NCI-H146 treated with DMSO at 0.1 percent for 48 hours (cell line): ENCODE results near the gene DNAH3.
A peak's percentile ranks its signal among the peaks of the same experiment; 100 is the strongest.
"Not testable (repeated sequence)": the region's sequence is repeated elsewhere in the genome, so short reads cannot be mapped to it uniquely, and the experiment has no call there.

Experiments
- DNase-seq: peaks from one replicate; lab custom pipeline; 2025; ENCODE audit not compliant: unreplicated experiment; lab: John Stamatoyannopoulos, UW

Gene DNAH3

DNA sequence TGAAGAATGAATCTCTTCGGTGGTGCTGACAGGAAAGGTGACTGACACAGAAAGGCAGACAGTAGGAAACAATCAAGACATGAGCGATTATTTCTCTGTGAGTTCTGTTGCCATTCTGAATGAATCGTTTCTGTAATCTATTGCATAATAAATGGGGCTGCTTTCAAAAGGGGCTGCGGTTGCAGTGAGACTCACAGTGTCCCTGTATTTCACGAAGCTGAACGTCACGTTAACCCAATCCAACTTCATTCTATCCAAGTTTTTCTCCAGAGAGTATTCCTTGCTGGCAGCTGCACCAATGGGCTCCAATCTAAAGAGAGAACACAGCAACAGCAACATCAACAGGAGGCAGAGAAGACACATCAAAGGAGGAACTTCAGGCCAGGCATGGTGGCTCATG lies 75.4 kb downstream of the DNAH3 start:
- DNase-seq: no peak

DNA sequence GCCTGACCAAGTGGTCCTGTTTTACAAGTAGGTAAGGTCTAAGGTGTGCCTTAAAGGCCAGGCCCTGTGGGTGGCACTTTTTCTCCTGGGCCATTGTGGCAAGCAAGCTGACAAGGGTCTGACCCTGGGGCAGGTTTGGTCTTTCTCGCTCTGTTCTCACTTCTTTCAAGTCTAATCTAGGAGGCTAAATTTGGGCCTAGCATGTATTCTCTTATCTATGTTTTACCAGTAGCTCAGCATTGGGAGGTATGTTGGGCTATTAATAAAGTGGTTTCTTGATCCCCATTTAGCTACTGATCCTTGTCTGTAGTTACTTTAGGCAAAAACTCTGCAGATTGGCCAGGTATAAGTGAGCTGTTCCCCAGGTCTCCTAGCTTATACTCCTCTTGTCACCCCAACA lies 77.7 kb downstream of the DNAH3 start:
- no peak for DNase-seq

DNA sequence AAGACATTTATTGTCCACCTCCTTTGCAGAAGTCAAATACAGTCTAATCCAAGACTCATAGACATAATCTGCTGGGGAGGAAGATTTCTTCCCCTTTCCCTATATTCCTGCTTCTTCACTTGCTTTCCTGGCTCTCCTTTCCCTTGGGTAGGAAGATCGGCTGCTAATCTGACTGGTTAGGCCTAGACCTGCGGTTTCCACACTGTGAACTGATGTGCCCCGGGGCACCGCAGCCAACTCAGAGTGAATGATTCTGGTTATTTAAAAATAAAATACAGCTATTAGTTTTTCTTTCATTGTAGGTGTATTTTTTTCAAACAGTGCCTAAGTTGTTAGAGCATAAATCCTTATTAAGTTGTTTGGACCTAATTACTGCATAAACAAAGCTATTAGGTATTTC lies 78.9 kb downstream of the DNAH3 start:
- DNase-seq: no peak

DNA sequence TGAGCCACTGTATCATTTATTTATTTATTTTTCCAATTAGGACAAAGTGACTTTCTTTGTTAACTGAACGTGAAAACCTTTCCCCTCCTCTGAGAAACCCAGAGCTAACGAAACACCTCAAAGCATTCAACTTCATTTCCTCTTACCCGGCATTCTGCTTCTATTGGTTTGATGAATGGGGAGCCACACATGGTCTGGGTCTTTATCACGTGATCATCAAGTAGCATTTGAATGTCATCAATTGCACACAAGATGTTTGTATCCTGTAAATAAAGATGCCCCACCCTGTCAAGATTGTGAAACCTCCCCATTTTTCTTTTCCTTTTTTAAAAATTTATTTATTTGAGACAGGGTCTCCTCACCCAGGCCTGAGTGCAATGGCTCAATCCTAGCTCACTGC lies 80.1 kb downstream of the DNAH3 start:
- DNase-seq: no peak

DNA sequence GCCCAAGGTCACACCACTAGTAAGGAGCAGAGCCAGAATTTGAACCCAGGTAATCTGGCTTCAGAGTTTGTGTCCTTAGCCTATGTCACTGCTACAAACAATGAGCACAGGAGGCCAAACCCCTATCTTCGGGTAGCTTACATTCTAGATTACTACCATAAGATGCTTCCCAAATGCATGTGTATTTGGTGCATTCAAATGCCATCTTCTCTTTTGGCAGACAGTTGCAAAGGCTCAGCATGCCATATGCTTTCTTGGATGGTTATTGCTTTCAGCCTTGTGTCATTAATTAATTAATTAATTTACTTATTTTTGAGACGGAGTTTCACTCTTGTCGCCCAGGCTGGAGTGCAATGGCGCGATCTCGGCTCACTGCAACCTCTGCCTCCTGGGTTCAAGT lies 80.7 kb downstream of the DNAH3 start:
- no peak for DNase-seq

DNA sequence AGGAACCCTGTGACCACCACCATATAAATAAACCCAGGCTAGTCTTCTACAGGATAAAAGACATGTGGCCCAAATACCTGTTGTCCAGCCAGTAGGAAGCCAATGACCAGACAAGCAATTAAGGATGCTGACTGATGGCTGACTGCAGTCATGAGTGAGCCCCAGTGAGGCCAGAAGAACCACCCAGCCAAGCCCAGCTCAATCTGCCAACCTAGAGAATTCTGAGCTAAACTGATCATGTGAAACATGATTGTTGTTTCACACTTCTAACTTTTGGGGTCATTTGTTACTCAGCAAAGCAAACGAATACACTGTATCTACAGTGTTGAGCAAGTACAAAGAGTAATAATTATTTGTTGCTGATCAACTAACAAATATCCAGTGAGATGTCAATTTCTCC lies 86.4 kb downstream of the DNAH3 start:
- no peak for DNase-seq

DNA sequence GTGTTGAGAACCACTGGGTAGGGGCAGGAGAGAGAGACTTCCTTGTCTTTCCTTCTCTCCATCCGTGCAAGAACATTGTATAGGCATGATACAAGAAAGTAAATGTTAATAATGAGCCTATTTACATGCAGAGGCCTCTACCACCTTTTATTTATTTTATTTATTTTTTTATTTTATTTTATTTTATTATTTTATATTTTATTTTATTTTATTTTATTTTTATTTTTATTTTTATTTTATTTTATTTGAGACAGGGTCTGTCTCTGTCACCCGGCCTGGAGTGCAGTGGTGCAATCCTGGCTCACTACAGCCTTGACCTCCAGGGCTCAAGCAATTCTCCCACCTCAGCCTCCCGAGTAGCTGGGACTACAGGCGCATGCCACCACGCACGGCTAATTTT lies 87.3 kb downstream of the DNAH3 start:
- DNase-seq: not testable (repeated sequence)

DNA sequence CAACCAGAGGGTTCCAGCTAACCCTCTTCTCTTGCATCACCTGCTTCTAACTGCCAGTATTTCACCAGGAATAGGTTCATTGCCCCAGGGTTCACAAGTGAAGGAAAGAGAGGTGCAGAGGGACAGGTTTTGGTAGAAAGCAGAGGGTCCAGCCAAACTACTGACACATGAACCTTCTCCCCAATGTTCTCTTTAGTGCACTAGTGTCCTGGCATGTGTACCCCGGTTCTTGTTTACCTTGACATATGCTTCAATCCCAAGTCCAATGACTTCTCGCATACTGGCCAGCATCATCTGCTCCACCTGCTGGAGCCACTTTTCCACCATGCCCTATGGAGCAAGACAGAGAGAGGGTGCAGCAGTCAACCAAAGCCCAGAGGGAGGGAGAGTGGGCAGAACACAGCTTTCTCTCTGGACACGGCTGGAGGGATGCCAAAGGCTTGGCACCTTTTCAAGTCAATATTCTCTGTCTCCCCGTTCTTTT lies 90.6 kb downstream of the DNAH3 start:
- DNase-seq: peak; percentile 15

DNA sequence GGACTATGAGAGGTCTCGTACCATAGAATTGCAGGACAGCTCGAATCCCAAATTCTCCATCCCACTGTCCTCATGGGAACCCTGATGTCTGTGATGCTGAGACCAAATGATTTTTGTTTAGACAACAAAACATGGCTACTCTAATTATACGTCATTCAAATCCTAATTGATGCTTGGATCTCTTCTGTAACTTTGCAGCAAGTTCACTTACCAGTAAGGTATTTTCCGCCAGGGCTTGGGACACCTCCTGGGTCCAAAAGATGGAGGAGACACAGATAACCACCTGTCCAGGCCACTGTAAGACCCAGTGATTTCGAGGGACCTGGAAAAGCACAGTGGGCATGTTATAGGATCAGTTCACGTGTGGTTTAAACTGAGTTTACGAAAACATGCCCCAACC lies 92.8 kb downstream of the DNAH3 start:
- no peak for DNase-seq

DNA sequence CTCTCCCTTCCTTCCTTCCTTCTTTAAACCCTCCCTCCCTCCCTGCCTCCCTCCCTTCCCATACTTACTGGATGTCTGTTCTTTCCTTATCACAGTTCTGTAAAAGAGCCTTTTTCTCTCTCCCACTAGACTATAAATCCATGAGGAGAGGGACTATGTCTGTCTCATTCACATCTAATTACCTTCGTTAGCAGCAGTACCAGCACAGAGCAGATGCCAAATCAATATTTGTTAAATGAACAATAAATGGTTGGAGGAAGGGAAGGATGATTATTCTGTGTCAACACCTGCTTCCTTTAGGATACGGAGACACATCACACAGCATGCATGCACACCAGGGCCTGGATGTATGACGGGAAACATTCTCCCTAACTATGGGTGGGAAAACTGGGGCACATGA lies 94.2 kb downstream of the DNAH3 start:
- DNase-seq: peak; percentile 82

DNA sequence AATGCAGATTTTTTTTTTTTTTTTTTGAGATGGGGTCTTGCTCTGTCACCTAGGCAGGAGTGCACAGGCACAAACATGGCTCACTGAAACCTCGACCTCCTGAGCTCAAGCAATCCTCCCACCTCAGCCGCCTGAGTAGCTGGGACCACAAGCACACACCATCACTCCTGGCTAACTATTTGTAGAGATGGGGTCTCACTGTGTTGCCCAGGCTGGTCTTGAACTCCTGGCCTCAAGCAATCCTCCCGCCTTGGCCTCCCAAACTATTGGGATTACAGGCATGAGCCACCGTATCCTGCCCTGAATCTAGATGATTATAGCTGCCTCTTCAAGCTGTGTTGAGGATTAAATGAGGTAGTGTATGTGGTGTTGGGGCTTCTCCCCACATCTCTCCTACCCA lies 94.9 kb downstream of the DNAH3 start:
- DNase-seq: not testable (repeated sequence)

DNA sequence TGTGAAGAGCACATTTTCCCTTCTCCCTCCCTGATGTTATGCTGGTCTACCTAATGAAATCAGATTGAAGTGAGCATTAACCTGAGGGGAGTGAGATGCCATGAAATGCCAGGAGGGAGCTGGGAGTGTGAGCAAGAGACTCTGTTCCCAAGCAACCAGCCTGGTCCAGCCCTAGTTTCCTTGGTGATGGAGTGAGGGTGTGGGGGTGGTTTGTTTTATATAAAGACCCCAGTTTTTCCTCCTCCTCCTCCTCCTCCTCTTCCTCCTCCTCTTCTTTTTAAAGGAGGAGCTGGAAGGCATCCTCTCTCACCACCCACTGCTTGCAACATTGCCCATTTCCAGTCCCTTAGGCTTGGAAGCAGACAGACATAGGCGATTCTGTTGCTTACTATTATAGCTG lies 97.1 kb downstream of the DNAH3 start:
- no peak for DNase-seq

DNA sequence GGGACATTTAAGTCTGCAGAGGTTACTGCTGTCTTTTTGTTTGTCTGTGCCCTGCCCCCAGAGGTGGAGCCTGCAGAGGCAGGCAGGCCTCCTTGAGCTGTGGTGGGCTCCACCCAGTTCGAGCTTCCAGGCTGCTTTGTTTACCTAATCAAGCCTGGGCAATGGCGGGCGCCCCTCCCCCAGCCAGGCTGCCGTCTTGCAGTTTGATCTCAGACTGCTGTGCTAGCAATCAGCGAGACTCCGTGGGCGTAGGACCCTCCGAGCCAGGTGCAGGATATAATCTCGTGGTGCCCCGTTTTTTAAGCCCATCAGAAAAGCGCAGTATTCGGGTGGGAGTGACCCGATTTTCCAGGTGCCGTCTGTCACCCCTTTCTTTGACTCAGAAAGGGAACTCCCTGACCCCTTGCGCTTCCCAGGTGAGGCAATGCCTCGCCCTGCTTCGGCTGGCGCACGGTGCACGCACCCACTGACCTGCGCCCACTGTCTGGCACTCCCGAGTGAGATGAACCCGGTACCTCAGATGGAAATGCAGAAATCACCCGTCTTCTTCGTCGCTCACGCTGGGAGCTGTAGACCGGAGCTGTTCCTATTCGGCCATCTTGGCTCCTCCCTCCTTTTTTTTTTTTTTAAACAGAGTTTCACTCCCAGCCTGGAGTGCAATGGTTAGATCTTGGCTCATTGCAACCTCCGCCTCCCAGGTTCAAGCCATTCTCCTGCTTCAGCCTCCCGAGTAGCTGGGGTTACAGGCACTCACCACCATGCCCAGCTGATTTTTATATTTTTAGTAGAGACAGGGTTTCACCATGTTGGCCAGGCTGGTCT lies 102.3 kb downstream of the DNAH3 start:
- DNase-seq: not testable (repeated sequence)

DNA sequence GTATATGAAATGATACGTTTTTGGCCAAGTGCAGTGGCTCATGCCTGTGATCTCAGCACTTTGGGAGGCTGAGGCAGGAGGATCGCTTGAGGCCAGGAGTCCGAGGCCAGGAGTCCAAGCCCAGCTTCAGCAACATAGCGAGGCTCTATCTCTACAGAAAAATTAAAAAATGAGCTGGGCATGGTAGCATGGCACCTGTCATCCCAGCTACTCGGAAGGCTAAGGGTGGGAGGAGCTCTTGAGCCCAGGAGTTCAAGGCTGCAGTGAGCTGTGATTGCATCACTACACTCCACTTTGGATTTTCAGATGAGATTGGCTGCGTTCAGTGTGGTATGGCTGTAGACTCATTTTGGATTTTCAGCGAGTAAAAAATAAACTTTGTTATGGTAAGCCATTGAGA lies 112.4 kb downstream of the DNAH3 start:
- no peak for DNase-seq

DNA sequence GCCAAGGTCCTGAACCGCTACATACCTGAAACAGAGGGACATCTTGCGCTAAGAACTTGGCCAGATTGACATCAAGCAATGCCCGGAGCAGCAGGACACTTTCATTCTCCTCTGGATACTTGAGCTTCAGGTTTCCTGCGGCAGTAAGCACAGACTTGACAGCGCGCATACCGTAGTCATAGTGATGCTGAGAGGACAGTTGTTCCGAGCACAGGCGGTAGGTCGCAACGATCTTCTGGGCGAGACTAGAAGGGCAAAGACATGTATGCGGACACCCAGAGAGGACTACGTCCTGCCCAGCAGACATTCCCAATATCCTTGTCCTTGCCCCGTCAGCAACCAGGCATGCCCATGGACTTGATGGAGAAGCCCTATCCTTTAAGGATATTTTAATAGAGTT lies 112.9 kb downstream of the DNAH3 start:
- DNase-seq: no peak

DNA sequence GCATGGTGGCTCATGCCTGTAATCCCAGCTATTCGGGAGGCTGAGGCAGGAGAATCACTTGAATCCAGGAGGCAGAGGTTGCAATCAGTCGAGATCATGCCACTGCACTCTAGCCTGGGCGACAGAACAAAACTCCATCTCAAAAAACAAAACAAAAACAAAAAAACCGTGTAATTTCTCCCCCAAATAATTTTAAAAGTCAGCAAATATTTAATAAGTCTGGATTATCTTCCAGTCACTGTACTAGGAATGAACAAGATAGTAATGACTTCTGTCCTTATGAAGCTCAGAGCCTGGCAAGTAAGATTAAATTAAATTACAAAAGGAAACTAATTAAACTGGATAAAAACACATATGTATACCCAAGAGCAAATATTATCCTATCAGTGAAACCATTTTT lies 113.5 kb downstream of the DNAH3 start:
- DNase-seq: no peak

DNA sequence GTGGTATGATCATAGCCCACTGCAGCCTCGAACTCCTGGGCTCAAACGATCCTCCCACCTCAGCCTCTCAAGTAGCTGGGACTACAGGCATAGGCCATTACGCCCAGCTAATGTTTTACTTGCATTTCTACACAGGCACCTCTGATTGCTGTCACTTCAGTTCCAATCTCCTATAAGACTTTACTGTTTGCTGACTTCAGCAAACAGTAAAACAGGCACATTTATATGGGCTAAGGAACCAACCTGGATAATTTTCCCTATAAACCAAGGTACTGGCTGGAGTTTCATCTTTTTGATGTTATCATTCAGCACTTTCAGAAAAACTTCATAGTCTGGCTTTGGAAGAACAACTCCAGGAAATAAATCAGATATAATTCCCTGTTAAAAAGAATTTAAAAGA lies 114.2 kb downstream of the DNAH3 start:
- no peak for DNase-seq

DNA sequence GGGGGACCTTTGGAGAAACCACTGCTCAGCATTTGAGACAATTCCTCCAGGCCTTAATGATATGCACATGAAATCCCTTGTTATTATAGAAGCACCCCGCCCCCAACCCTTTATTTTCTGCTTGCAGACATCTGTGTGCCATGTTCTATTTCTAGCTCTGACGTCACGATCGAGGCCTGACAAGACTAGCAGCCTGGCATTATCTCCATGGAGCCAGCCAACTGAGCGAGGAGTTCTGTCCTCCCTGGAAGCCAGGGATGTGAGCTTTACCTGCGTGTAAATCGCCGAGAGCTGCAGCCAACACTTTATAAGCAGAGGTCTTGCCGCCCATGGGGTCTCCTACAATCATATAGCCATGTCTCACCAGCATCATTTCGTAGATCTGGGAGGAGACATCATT lies 116.9 kb downstream of the DNAH3 start:
- peak; percentile 46 for DNase-seq

DNA sequence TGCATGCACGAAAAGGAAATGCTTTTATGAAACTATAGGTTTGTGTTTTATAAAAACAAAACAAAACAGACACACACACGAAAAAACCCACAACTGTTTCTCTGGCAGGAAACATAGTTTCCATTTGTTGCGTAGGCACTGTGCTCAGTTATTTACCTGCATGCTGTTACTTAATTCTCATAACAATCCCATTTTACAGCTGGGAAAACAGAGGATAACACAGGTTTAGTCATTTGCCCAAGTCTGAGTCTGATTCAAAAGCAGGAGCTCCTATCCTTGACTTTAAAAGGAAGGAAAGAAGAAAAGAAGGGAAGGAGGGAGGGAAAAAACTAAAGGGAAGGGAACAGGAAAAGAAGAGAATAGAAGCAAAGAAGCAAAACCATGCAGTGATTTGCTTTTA lies 117.4 kb downstream of the DNAH3 start:
- DNase-seq: no peak

DNA sequence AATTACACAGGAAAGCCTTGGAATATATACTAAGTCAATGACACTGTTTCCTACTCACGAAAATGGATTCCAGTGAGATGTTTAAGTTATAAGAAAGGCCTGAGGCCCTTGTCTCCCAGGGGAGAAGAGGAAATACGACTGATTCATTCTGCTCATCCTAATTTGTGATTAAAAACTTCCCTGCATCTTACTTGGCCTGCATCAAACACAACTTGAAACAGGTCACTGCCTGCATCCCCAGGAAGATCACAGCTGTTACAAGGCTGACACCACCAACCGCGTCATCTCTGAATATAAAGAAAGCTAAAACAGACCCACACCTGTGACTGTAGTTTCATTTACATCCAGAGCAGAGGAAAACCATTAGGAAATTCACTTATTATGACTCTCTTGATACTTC lies 121.9 kb downstream of the DNAH3 start:
- DNase-seq: no peak

DNA sequence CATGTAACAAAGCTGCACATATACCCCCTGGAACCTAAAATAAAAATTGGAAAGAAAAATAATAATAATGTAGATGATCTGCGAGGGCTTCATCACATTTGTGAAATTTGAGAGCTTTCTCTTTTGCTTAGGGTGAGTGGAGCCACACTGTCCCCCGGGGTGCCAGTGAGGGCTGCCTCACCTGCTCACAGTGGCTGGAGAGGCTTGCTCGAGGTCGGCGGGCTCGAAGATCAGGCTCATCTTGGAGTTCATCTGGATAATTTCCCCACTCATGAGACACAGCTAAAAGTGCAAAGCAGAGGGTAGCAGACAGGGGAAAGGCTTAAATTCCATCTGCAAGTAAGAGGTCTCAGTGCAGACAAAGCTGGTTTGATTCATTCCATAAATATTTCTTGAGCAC lies 123.8 kb downstream of the DNAH3 start:
- no peak for DNase-seq

DNA sequence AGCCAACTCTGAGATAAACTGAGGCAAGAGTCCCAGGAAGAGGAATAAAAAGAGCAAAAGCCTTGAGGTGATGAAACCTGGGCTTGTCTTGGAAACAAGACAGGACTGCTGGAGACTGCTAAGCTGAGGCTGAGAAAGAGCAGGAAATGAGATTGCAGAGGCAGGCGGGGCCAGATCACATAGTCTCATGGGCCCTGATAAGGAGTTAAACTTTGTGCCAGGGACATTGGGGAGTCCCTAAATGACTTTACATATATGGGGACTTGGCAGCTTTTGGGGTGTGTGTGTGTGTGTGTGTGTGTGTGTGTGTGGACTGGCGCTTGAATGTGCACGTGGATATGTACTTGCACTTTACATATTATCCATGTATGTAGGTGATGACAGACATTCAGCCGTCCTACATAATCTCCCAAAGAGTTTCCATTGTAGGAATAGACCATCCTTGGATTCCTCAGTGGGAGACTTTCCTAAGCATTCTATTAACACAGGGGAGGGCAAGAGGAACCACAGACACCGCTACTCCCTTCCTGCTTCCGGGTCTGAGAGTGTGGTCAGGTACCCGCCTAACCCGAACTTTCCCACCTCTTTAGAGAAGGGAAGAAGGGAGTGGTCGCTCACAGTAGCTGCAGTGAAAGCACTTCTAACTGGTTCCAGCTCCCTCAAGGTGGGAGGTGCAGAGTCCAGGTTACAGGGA lies 127.0 kb downstream of the DNAH3 start:
- DNase-seq: no peak

DNA sequence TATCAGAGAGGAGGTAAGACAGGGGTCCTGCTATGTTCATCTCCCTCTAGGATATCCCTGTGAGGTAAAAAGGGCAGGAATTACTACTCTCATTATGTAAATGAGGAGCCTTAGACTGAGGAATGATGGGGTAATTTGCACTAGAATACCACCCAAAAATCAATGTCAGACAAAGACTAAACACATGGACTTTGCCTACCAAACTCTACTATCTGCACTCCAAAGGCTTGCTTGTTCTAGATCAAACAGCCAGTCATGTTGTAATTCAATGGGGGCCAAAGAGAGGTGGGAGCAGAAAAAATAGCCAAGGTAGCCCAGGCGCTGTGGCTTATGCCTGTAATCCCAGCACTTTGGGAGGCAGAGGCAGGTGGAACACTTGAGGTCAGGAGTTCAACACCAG lies 129.3 kb downstream of the DNAH3 start:
- no peak for DNase-seq
